ENCODE results near the gene RAET1G.
"Not testable (repeated sequence)": the region's sequence is repeated elsewhere in the genome, so short reads cannot be mapped to it uniquely, and the experiment has no call there.

RAET1G gene

GRCh38 chr6:149953390-149953789 is 30.5 kb upstream of the RAET1G start:
- FAIRE-seq = not testable (repeated sequence)

DNA sequence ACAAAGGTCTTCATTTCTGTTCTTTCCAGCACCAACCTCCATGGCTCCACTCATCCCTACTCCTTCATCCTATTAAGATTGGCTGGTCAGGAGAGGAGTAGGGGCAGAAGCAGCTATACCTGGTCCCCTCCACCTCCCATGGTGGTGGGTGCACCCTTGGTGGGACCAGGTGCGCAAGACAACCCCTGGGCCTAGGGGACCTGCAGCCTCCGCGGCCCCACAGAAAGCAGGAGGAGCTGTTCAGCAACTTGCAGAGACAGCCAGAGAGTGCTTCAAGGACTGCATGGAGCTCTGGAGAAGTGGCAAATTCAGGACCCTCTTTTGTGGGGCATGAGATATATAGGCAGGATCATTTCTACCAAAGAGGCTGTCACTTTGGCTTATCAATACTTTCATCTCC is 28.7 kb upstream of the RAET1G start:
- no peak for FAIRE-seq

DNA sequence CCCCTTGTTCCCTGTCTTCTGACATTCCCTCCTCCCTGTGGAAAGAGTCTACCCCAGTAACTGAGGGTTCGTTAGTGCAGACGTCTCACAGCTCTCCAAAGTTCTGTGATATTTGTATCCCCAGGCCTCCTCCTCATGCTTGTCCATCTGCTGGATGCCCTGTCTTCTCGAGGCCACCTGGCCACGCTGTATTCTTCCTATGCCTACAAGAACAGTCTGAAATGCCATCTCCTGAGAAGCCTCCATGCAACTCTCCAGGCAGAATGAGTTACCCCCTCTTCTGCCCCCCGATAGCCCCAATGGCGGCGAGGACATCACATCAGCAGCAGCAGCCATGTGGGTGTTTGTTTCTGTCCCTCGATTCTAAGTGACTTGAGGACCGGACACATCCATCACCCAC is 28.2 kb upstream of the RAET1G start:
- FAIRE-seq = no peak

- FAIRE-seq = no peak
Measured at GRCh38 chr6:149950423-149950822, 27.5 kb upstream of the RAET1G start.

DNA sequence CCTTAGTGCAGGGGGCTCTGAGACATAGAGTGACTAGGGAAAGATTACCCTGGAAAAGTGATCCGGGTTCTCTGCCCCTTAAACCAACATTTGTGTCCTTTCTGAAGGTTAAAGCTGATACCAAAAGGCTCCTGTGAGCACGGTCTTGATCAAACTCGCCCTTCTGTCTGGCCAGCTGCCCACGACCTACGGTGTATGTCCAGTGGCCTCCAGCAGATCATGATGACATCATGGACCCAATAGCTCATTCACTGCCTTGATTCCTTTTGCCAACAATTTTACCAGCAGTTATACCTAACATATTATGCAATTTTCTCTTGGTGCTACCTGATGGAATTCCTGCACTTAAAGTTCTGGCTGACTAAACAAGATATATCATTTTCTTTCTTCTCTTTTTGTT is 25.7 kb upstream of the RAET1G start:
- no peak for FAIRE-seq

- FAIRE-seq = no peak
Measured at GRCh38 chr6:149948011-149948410, 25.1 kb upstream of the RAET1G start.

DNA sequence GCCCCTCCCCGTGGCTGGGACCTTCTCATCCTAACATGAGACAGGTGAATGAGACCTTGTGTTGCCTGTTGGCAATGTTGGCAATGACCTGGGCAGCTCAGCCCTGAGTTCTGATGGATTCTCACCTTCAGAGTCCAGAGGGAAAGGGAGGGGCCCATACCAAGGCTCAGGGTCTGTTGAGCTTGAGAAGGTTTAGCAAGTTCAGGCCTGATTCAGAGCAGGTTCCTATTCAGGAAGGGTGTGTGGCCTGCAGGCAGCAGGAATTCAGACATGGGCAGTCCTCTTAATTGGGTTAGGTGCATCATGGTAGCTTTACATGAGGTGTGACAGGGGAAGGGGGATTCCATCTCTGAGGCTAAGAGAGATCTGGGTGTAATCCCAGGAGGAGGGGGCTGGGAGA is 24.6 kb upstream of the RAET1G start:
- FAIRE-seq = not testable (repeated sequence)

DNA sequence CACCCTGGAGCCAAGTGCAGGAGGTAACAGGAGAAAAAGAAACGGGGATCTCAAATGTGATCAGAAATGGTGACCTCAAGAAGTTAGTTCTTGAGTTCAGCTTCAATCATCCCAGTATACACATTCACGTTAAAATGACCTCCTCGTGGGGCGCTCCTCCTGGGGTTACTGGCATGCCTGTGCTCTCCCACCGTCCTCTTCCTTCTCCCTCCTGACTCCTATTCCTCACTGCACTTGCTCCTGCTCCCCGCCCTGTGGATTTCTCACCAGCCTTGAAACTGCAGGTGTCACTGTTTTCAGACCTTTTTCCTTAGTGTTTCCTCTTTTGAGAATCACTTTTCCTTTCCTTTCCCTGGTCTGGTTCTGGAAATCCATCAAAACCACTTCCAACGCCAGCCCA is 23.7 kb upstream of the RAET1G start:
- not testable (repeated sequence) for FAIRE-seq

GRCh38 chr6:149945276-149945675 is 22.4 kb upstream of the RAET1G start:
- FAIRE-seq = not testable (repeated sequence)

GRCh38 chr6:149943321-149943720 is 20.4 kb upstream of the RAET1G start:
- not testable (repeated sequence) for FAIRE-seq

DNA sequence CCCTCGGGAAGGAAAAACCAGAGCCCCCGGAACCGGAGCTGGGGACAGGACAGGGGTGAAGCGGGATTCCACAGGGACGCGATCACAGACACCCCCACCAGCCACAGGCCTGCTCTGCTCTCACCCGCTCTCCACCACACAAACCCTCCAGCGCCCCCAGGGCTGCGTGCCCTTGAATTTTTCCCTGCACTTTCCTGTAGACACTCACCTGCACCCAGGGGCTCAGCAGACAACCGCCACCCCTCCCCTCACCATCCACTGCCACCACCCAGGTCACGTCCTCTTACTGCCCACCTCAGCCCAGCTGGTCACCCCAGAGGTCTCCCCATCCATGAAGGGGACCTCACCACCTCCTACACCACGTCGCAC is 19.5 kb upstream of the RAET1G start:
- no peak for FAIRE-seq

DNA sequence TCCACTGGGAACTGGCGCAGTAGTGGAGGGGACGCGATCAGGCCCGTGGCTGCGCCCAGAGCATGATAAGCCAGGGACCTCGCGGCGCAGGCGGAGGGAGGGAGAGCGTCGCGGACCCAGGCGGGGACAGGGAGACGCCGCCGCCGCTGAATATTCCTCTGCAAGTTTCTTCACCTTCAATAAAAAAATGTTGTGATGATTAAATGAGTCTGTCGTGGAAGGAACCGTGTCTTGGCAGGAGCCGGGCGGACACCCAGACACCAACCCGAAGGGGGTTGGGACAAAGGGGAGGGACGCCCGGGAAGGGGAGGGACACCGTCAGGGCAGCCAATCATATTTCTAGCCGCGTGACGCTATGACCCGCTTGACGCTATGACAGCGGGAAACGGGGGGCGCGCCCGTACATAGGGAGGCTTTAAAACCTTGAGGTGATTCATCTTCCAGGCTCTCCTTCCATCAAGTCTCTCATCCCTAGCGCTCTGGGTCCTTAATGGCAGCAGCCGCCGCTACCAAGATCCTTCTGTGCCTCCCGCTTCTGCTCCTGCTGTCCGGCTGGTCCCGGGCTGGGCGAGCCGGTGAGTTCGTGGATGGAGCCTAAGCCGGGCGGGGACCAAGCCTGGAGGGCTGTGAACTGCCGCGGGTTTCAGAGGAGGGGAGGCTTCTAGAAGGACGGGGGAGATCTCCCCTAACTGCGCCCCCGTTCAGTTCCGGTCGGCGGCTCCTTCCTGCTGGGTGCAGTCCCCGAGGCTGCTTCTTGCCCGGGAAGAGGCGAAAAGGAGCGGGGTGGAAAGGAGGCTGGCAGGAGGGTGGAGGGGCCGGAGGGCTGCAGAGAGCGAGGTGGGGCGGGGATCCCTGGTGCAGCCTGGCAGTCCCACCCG is 18.9 kb upstream of the RAET1G start, which contains the start of gene ULBP2:
ULBP2 (plus strand) TSS at position 432 of the 878 bp plus-strand sequence; CDS start at position 491, 59 bp downstream.
- FAIRE-seq = no peak

GRCh38 chr6:149940672-149940982 is 17.7 kb upstream of the RAET1G start:
- FAIRE-seq = no peak

DNA sequence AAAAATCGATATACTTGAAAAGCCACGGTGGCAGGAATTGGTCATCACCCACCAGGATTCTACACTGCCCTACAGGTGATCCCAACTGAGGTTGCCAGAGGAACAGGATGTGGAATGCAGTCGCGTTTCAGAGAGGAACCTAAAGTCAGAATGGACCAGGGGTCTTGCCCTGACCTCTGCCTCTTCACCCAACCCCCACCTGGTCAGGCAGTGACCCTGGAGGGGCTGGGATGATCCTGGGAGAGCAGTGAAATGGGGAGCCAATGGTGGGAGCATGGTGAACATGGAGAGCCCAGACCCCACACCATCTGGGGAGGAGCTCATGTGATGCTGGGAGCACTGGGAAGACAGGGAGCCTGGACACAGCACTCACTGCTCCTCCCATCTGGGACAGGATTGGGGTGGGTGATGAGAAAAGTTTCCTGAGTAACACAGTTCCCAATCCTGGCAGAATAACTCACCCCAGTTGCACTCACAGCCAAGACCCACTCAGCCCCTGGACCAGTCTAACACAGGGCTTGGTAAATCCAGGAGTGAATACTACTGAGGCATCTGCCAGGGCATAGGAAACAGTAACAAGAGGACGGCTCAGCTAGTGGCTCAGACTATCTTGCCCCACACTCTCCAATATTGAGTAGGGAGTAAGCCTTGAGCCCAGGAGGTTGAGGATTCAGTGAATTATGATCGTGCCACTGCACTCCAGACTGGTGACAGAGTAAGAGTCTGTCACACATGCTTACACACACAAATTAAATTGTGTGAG is 17.2 kb upstream of the RAET1G start:
- no peak for FAIRE-seq

DNA sequence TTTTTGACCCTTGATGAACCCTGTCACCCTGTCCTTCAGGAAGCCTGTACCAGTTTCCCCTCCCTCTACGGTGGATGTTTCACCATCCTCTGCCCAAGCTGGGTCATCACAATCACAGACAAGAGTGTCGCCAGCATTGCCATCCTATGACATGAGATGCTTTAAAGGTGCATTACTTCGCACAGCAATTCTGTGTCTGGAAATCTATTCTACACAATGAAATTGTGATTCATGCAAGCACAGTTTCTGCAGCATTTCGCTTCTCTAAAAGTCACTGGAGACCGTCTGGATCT is 16.4 kb upstream of the RAET1G start:
- FAIRE-seq = no peak

GRCh38 chr6:149938571-149939355 is 15.8 kb upstream of the RAET1G start:
- FAIRE-seq = no peak

GRCh38 chr6:149938013-149938570 is 15.2 kb upstream of the RAET1G start:
- not testable (repeated sequence) for FAIRE-seq

DNA sequence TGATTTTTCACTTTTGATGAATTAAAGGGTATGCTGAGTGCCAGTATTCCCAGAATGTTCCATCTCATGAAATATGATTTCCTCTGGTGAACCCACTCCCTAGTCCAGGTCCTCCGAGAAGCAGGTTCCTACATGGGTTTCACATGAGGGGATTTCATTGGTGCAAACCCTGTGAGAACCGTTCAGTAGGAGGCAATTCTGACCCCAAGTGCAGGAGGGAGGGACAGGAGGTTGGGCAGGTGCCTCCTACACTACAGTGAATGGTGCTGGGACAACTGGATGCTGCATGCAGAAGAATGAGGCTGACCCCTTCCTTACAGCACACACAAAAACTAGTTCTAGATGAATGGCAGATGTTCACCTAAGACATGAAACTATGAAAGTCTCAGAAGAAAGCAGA is 13.8 kb upstream of the RAET1G start:
- no peak for FAIRE-seq

GRCh38 chr6:149935668-149936067 is 12.7 kb upstream of the RAET1G start:
- no peak for FAIRE-seq

GRCh38 chr6:149935246-149935645 is 12.3 kb upstream of the RAET1G start:
- FAIRE-seq = no peak

GRCh38 chr6:149934249-149935156 is 11.6 kb upstream of the RAET1G start:
- peak; percentile 73 for FAIRE-seq

DNA sequence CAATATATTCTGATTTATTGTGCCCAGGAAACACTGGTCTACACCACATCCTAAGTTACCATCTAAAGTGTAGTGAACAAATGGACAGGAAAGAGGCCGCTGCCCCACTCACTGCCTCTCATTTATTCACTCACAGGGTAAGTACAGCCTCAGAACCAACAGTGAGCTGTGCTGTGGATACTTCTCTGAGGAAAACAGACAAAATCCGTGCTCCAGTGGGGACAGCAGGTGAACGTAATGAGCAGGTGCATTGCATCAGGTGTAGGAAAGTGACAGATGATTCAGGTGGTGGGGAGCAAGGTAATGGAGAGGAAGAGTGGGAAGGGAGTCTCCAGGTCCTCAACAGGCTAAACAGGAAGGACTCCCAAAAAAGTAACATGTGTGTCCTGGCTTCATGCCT is 10.5 kb upstream of the RAET1G start:
- FAIRE-seq = no peak

All from G401.6 (cell line).